GM21515 (cell line): ENCODE measurements around the gene SLC1A5.
"Not testable (repeated sequence)": the region's sequence is repeated elsewhere in the genome, so short reads cannot be mapped to it uniquely, and the experiment has no call there.

Source experiments
- ATAC-seq: cut with Tn5 transposase; IDR thresholded peaks from one replicate; pipeline ENCODE4 v1.9.1; 2021; ENCODE audit not compliant: unreplicated experiment

Gene SLC1A5

DNA sequence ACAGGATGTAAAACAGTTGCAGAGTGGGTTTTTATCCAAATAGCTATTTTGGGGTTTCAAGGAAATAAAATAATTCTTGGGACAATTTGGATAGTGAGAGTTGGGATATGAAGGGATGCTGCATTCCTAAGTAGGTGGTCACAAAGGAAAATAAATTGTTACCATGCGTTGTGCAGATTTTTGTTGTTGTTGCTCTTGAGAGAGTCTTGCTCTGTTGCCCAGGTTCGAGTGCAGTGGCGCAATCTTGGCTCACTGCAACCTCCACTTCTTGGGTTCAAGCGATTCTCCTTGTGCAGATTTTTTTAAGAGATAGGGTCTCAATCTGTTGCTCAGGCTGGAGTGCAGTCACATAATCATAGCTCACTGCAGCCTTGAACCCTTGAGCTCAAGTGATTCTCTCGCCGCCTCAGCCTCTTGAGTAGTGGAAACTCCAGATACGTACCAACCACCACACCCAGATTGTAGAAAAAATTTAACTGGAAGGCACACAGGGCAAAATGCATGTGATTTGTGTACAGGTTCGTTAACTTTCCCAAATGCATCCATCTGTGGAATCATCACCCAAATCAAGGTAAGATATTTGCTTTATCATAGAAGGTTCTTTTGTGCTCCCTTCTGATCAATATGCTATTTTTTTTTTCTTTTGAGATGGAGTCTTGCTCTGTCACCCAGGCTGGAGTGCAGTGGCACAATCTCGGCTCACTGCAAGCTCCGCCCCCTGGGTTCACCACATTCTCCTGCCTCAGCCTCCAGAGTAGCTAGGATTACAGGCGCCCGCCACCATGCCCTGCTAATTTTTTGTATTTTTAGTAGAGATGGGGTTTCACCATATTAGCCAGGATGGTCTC lies 16.0 kb downstream of the SLC1A5 start:
- no peak for ATAC-seq

GRCh38 chr19:46768746-46769145 lies 19.6 kb downstream of the SLC1A5 start:
- ATAC-seq, result not testable (repeated sequence)

- no peak for ATAC-seq
Measured at GRCh38 chr19:46766569-46767317, 21.7 kb downstream of the SLC1A5 start.

- no peak for ATAC-seq
Measured at GRCh38 chr19:46764817-46765291, 23.5 kb downstream of the SLC1A5 start.

GRCh38 chr19:46762245-46762890 lies 26.0 kb downstream of the SLC1A5 start:
- no peak for ATAC-seq

- no peak for ATAC-seq
Measured at GRCh38 chr19:46761418-46761831, 27.0 kb downstream of the SLC1A5 start.

DNA sequence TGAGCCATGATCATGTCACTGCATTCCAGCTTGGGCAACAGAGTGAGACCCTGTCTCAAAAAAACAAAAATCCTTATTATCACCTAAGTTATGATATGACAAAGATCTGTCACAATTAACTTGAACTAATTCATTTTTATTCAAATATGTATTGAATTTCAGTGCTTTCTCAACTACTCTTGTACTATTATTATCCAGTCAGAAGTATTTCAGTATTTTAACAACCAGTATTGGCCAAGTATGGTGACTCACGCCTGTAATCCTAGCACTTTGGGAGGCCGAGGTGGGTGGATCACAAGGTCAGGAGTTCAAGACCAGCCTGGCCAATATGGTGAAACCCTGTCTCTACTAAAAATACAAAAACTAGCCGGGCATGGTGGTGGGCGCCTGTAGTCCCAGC lies 27.5 kb downstream of the SLC1A5 start:
- not testable (repeated sequence) for ATAC-seq

GRCh38 chr19:46760363-46760762 lies 28.0 kb downstream of the SLC1A5 start:
- ATAC-seq, result no peak

- ATAC-seq, result no peak
Measured at GRCh38 chr19:46759817-46760333, 28.5 kb downstream of the SLC1A5 start.

GRCh38 chr19:46759206-46759605 lies 29.2 kb downstream of the SLC1A5 start:
- ATAC-seq, result no peak

GRCh38 chr19:46756544-46756888 lies 31.9 kb downstream of the SLC1A5 start:
- no peak for ATAC-seq

DNA sequence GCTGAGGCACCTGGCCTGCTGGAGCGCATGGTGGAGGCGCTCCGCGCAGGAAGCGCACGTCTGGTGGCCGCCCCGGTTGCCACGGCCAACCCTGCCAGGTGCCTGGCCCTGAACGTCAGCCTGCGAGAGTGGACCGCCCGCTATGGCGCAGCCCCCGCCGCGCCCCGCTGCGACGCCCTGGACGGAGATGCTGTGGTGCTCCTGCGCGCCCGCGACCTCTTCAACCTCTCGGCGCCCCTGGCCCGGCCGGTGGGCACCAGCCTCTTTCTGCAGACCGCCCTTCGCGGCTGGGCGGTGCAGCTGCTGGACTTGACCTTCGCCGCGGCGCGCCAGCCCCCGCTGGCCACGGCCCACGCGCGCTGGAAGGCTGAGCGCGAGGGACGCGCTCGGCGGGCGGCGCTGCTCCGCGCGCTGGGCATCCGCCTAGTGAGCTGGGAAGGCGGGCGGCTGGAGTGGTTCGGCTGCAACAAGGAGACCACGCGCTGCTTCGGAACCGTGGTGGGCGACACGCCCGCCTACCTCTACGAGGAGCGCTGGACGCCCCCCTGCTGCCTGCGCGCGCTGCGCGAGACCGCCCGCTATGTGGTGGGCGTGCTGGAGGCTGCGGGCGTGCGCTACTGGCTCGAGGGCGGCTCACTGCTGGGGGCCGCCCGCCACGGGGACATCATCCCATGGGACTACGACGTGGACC lies 32.4 kb downstream of the SLC1A5 start:
- no peak for ATAC-seq

DNA sequence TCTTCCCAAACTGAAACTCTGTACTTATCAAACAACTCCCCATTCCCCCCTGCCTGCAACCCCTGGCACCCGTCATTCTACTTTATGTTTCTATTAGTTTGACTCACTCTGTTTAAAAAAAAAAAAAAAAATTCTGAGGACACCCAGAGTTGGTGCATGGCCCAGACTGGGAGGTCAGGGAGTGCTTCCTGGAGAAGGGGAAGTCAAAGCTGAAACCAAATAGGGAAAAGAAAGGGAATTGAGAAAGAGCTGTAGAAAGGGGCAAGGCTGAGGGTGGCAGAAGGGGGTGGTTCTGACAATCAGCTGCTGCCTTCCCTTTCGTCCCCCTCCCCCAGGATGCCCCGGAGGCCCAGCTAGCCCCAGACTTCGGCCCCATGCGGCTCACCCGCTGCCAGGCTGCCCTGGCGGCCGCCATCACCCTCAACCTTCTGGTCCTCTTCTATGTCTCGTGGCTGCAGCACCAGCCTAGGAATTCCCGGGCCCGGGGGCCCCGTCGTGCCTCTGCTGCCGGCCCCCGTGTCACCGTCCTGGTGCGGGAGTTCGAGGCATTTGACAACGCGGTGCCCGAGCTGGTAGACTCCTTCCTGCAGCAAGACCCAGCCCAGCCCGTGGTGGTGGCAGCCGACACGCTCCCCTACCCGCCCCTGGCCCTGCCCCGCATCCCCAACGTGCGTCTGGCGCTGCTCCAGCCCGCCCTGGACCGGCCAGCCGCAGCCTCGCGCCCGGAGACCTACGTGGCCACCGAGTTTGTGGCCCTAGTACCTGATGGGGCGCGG lies 33.1 kb downstream of the SLC1A5 start:
- no peak for ATAC-seq

DNA sequence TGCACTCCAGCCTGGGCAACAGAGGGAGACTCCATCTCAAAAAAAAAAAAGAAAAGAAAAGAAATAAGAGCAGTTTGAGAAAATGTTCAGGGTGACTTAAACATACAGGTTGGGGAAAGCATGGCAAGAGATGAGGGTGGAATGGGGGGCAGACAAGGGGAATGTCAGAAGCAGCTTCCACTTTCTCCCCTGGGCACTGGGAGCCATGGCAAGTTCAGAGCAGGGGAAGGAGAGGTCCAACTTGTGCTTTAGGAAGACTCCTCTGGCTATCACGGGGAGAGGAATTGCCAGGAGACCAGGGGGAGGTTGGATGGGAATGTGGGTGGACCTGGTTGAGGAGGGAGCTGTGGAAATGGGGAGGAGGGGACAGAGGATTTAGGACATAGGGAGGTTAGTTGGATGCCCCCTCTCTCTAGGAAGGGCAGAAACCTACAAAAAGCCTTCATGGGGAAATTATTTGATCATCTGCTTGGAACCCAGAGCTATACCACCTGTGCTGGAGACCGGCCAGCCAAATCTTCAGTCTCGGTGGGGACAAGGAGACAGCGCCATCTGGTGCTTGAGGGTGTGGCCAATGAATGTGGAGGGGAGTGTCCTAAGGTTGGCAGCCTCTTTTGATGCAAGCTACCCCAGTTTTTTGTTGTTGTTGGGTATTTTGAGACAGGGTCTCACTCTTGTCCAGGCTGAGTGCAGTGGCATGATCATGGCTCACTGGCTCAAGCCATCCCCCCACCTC lies 34.8 kb downstream of the SLC1A5 start:
- no peak for ATAC-seq

- no peak for ATAC-seq
Measured at GRCh38 chr19:46748325-46749109, 39.9 kb downstream of the SLC1A5 start.

GRCh38 chr19:46746281-46747057 lies 41.9 kb downstream of the SLC1A5 start, which contains the start of gene STRN4:
STRN4 (minus strand) TSS chr19:46746450; CDS start chr19:46746430, 20 bp downstream.
- peak; percentile 46 for ATAC-seq

GRCh38 chr19:46745521-46746280 lies 42.7 kb downstream of the SLC1A5 start, which contains the start of gene FKRP:
FKRP (plus strand) TSS chr19:46746057; CDS start chr19:46755451, 9,394 bp downstream.
- peak; percentile 36 for ATAC-seq
